ENCODE results near the gene SHISA3.

DNA sequence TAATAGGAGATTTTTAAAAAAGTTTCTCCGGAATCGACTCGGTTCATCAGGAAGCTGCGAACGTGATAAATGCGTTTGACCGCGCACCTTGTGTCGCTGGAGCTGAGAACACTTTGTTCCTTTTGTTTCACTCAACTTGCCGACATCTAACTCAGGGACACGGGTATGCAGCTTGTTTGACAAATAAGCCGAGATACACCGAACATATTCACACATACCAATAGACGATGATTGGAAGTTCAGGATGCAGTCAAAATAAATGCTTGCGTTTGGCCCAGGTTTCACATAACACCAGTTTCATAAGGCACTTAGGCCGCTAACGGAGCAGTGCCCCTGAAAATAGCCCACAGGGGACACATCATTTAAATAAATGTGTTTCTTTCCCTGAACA lies 932 bp upstream of the SHISA3 start:
- TF ChIP-seq, protein P1, sequence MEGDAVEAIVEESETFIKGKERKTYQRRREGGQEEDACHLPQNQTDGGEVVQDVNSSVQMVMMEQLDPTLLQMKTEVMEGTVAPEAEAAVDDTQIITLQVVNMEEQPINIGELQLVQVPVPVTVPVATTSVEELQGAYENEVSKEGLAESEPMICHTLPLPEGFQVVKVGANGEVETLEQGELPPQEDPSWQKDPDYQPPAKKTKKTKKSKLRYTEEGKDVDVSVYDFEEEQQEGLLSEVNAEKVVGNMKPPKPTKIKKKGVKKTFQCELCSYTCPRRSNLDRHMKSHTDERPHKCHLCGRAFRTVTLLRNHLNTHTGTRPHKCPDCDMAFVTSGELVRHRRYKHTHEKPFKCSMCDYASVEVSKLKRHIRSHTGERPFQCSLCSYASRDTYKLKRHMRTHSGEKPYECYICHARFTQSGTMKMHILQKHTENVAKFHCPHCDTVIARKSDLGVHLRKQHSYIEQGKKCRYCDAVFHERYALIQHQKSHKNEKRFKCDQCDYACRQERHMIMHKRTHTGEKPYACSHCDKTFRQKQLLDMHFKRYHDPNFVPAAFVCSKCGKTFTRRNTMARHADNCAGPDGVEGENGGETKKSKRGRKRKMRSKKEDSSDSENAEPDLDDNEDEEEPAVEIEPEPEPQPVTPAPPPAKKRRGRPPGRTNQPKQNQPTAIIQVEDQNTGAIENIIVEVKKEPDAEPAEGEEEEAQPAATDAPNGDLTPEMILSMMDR (IDR thresholded peaks at IDR 0.05), result no peak
- TF ChIP-seq POLR2A (IDR thresholded peaks at IDR 0.05), result no peak
